Measurements from ENCODE around the gene ORAI1.
"Not testable (repeated sequence)": the region's sequence is repeated elsewhere in the genome, so short reads cannot be mapped to it uniquely, and the experiment has no call there.

The ORAI1 gene

DNA sequence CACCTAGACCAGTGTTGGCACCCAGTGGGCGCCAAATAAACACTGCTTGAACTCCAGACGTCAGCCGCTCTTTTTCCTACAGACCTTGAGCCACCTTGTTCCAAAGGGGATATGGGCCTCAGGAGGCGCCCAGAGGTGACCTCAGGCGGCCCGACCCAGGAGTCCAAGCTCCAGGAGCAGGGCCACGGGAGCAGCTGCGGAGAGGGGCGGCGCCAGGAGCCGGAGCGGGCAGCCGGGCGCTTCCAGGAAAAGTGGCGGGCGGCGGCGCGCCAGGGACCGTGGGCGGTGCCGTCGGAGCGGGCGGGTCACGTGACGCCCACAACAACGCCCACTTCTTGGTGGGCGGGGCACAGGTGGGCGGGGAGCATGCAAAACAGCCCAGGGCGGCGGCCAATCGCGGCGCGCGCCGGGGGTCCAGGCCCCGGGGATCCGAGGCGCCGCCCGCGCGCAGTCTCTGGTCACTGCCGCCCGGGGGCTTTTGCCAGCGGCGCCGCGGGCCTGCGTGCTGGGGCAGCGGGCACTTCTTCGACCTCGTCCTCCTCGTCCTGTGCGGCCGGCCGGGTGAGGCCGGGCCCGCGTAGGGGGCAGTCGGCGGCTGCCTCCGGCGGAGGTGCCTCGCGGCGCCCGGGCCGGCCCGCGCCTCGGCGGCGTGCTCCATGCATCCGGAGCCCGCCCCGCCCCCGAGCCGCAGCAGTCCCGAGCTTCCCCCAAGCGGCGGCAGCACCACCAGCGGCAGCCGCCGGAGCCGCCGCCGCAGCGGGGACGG is at the start of gene ORAI1:
ORAI1 (plus strand) TSS at position 444 of the 766 bp plus-strand sequence.
- peak; percentile 95 to 99 for DNase-seq (ENCODE audit: low read depth in 2 of 2)

DNA sequence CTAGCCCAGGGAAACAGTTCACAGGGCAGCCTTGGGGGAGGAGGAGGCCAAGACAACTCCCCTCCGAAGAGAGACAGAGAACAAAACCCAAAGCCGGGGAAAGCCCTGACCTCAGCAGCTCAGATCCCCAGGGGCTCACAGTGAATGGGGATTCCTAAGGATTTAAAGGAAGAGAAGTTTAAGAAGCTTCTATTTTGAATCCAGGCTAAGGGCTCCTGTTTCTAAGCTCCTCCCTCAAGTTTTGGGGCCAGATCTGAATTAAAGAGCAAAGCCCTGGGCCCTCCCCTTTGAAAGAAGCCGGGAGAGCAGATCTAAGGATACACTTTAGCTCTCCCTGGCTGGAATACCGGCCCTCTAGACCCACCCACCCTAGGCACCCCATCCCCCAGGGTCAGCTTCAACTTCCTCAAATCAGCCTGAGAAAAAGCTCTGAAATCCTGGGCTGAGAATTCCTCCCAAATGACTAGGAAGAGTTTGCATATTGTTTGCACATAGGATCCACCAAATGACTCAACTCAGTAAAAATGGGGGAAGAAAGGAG is 49.4 kb upstream of the ORAI1 start:
- no peak for DNase-seq (ENCODE audit: low read depth in 2 of 2)

DNA sequence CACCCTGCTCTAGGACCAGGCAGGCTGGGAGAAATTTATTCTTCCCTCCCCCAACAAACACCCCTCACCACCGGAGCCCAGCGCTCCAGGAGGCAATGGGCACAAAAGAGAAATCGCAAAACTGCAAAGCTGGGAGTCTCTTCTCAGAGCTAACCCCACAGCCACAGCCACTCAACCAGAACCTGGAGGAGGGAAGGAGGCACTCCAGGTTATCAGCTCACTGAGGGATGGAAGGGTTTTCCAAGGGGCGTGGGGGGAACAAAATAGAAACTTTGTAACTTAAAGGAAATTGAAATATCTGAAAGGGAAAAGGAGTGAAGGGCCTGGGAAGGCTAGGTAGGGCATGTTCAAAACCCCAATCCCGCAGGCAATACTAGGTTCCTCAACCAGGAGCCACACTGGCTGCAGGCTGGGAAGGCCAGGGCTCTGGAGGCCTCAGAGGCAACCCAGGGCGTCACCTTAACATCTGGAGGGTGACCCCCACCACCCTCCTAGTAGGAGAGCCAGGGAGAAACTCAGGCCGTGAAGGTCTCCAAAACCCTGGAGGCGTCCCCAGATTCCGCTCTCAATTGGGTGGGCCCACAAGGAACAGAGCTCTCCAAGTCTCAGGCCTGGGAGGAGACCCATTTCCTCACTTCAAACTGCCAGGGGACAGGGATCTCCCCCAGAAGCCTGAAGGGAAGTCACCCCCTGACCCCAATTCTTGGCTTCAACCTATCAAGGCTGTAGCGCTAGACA is 48.7 kb upstream of the ORAI1 start:
- no peak for DNase-seq (ENCODE audit: low read depth in 2 of 2)

DNA sequence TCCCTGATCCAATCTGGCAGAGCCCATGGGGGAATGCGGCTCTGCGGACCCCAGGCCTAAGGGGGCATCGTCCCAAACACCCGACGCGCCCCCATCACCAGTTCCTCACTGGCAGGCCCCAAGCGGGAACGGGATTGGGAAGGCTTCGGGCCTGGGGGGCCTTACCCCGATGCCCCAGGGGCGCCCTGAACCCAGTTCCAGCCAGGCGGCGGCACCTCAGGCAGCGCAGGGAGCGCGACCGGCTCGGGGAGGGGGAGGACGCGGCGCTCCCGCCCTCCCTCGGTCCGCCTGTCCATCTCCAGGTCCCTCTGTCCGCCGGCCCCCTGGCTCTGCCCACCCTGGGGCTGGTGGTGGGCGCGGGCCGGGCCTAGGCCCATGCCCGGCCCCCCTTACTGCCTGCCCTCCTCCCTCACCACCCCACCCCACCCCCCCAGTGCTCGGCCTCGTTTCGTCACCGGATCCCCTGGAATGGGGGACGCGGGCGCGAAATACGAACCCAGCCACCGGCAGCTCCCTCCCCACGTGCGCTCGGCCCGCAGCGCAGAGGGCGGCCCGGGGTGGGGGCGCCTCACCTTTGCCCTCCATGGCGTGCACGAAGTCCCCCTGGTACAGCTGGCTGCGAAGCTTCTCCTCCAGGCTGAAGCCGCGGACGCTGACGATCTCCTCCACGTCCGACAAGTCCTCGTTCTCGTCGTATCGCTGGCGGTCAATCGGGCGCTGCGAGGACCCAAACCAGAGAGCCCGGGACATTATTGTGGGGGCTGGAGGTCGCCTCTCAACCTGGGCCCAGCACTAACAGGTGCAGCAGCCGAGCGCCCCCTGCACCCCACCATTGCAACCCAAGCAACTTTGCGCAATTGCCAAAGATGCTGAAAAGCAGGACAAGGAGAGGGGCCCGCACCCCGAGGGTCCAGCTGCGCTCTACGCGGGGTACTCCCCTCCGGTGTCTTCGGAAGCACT is 47.8 kb upstream of the ORAI1 start:
- DNase-seq (ENCODE audit: low read depth in 2 of 2), result no peak

DNA sequence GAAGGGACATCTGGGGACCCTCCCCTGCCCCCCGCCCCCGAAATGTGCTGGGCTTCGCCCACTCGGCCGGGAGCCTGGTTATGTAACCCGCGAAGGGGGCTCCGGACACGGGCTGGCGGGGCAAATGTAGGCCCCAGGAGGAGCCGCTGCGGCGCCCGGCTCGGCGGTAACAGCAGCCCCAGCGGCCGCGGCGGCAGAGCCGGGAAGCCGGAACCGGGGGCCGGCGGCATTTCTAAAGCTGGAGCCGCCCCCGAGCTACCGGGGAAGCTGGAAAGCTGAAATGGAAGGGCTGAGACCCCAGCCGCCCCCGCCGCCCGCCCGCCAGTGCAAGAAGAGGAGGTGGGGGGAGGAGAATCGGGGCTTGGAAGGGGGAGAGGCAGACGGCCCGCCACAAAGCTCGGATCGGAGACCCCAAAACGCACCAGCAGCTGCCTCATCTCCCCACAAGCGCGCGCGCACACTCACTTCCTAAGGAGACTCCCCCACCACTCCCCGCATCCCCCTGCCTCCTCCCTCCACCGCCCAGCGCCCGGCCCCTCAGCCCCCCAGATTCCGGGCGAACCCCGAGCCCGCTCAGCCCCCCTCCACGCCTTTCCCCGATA is 47.0 kb upstream of the ORAI1 start:
- DNase-seq (ENCODE audit: low read depth in 2 of 2), result peak in 1 of 2 donors; percentile 28

DNA sequence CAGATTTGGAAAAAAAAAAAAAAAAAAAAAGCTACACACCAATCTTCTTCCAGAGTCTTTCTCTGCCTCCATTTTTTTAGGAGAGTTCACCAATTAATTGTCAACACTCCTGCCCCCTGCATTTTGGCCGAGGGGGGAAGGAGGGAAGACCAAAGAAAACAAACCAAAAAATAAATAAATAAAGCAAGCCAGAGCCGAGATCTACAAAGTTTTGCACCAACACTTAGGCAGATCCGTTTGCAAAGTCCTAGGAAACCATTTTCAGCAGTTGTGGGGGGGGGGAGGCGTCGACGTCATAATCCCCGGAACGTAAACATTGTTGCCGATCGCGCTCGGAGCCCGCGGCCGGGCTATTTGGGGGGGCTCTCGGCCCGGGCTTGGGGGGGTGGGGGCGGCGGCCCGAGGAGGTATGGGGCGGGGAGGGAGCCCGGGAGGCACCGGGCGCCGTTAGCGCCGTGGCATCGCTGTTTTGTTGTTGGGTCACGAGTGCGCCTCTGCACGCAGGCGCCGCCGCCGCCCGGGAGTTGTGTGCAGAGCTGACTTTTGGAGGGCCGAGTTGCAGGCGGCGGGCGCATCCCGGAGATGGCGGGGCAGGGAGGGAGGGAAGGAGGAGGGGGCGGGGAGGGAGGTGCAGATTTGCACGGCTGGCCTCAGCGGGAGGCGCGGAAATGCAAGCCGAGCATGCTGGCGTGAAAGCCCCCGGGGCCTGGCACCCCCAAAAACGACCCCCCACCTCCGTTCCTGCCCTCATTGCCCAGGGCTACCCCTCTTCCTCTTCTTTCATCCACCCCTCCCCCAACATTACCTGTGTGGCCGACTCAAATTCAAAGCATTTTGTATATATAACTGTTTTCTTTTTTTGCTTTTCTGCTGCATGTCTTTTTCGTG is 46.1 kb upstream of the ORAI1 start:
- peak; percentile 57 to 63 for DNase-seq (ENCODE audit: low read depth in 2 of 2)

DNA sequence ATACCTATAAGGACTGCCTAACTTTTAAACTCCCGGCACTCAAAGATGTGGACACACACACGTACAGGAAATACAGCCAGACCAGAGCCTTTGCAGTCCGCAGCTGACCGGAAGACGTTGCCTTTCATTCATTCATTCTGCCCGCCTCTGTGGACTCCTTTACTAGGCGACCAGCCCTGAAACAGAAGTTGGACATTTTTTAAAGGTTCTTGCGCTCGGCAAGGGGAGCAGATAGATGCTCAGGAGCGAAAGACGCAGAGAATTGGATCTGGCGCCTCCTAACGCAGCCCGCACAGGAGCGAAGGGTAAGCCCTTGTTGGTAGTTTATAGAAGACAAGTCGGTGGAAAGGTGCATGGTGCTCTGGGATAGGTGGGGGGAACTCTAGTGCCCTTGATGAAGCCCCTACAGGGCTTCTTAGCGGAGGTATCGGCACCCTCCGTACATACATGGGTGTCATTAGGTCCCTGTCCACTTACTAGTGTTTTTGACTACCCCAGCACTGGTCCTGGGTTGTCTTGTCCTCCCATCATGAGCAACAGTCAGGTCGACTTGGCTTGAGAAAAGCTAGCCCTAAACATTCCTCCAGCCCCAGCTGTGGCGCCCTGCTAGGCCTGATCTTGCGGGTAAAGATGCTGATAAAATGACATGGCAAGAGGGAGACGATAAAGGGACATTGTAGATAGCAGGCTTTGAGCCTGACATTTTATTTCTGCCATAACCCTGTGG is 45.2 kb upstream of the ORAI1 start, which contains the start of gene KDM2B:
KDM2B (minus strand) TSS at position 65 of the 727 bp plus-strand sequence. CDS start 112 bp downstream, outside the sequence.
- DNase-seq (ENCODE audit: low read depth in 2 of 2), result no peak

DNA sequence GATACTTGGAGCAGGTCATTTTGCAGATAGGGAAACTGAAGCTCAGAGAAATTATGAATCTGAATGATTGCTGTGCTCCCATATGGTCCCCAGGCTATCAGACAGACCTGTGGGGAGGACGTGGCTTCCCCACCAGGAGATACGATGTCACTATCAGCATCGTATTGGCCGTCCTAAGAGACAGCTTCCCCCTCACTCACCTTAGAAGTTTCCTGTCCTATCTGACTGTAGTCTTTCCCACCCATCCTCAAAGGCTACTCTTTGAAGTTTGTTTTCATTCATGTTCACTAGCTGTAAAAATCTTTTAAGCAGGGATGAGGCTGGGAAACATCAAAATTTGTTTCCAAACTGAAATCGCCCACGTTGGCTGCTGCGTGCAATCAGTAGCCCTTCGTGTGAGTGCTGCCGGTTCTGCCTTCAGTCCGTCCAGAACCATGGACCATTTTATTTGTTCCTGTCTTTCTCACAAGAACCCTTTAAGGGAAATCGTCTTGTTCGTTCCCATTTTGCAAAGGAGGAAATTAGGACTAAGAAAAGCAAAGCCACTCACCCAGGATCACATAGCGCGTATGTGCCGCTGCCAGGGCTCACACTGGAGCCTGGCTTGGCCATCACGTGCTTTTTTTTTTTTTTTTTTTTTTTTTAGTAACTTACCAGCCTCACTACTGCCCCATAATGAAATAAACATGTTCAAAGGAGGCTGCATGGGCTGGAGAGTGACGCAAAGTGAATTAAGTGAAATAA is 44.5 kb upstream of the ORAI1 start:
- no peak for DNase-seq (ENCODE audit: low read depth in 2 of 2)

DNA sequence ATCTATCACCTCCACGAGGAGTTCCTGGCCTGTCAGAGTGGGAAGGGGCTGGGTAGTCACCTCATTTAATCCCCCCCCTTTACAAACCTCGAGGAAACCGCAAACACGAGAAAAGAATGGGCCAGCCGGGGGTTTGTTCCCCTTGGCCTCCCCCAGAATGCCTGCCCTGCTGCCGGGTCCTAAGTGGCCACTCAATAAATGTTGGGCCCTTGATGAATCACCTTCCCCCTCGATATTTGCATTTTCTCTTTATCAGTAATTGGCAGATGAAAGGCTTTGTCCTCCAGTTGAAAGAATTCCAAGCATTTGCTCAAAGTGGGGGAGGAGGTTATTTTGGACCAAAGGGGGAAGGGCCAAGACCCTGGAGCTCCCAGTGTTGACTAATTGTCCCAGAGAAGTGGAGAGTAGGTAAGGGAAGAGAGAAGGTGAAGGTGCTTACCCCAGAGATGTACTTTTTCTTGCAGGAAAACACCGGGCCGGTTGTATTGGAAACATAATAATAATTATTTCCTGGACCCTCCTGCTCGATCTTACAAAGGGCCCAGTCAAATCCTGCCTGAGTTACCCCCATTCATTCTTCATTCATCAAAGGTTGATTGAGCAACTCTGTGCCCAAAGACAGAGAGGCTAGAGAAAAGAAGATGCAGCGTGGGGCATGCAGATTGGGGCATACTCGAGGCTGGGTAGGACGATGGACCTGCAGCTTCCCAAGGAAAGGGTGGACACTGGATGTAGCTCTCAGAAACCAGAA is 43.6 kb upstream of the ORAI1 start:
- DNase-seq (ENCODE audit: low read depth in 2 of 2), result no peak

DNA sequence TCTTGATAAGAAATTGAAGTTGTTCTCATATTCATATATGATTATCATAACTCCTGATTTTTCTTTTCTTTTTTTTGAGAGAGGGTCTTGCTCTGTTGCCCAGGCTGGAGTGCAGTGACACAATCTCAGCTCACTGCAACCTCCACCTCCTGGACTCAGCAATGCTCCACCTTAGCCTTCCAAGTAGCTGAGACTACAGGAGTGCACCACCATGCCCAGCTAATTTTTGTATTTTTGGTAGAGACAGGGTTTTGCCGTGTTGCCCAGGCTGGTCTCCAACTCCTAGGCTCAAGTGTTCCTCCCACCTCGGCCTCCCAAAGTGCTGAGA is 43.0 kb upstream of the ORAI1 start:
- not testable (repeated sequence) for DNase-seq (ENCODE audit: low read depth in 2 of 2)

DNA sequence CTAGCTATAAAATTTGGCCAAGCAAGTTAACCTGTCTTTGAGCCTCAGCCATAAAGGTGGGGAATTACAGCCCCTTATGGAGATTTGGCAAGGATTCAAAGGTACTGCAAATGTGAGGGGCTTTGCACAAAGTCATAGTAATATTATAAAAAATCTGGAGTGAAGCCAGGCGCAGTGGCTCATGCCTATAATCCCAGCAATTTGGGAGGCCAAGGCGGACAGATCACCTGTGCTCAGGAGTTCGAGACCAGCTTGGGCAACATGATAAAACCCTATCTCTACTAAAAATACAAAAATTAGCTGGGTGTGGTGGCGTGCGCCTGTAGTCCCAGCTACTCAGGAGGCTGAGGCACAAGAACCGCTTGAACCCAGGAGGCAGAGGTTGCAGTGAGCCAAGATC is 41.4 kb upstream of the ORAI1 start:
- not testable (repeated sequence) for DNase-seq (ENCODE audit: low read depth in 2 of 2)

DNA sequence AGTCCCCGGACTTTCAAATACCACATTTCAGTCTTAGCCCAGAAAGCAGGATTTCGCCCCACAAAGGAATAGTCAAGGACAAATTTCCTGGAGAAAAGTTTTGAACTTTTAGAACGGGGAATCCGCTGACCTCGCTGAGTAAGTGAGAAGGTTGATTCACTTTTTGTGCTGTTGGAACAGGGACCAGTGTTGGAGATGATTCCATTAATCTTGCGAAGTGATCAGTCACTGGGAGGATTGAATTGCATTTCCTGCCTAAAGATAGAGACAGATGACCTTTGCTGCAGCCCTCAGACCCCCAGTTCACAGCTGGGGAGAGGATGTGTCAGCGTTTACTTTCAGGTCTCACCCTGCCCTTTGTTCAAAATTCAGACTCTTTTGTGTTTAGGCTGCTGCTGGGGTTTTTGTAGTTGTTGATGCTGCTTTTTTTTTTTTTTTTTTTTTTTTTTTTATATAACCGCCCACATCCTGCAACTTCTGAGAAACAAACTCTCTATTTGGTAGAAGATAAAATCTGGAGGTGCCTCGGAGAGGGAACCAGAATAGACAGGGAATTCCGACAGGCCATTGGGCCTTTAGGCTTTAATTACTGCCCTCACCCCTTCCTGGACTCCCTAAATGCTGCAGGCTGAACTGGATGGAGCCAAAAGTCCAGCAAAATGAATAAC is 35.7 kb upstream of the ORAI1 start:
- peak; percentile 39 to 48 for DNase-seq (ENCODE audit: low read depth in 2 of 2)

DNA sequence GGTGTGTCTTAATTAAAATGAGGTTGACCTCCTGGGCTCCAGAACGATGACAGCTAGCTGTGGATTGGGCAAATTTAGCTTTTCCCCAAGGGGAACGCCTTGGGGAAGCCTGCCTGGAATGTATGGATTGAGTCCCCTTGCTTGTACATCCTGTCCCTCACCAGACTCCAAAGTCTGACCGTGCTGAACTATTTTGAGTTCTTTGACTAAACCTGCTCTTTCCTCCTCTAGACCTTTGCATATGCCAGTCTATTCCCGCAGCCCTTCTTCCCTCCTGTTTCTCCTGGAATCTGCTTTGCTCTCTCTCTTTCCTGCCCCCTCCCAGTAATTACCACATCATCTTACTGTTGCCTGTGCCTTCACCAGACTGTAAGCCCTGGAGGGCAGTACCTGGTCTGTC is 34.0 kb upstream of the ORAI1 start:
- no peak for DNase-seq (ENCODE audit: low read depth in 2 of 2)

DNA sequence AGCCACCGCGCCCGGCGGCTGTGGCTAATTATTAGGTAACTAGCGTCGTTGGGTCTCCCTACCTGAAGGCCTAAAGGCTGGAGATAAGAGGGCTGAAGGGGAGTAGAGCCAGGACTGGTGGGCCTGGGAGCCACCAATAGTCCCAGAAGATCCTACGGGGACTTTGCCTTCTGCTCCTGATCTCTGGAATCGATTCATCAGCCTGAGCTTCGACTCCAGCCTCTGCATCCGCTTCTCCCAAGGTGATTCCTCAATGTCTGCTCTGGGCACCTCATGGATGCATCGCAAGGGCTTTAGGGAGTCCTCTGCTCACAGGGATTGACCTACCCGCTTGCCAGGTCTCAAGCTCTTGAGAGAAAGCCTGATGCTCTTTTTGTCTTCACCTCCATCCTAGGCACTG is 30.8 kb upstream of the ORAI1 start:
- DNase-seq (ENCODE audit: low read depth in 2 of 2), result no peak

DNA sequence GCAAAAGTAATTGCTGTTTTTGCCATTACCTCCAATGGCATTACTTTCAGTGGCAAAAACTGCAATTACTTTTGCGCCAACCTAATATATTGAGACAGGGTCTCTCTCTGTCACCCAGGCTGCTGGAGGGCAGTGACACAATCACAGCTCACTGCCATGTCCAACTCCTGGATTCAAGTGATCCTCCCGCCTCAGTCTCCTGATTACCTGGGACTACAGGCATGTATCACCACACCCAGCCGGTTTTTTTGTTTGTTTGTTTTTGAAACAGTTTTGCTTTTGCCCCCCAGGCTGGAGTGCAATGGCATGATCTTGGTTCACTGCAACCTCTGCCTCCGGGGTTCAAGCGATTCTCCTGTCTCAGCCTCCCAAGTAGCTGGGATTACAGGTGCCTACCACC is 29.8 kb upstream of the ORAI1 start:
- no peak for DNase-seq (ENCODE audit: low read depth in 2 of 2)

DNA sequence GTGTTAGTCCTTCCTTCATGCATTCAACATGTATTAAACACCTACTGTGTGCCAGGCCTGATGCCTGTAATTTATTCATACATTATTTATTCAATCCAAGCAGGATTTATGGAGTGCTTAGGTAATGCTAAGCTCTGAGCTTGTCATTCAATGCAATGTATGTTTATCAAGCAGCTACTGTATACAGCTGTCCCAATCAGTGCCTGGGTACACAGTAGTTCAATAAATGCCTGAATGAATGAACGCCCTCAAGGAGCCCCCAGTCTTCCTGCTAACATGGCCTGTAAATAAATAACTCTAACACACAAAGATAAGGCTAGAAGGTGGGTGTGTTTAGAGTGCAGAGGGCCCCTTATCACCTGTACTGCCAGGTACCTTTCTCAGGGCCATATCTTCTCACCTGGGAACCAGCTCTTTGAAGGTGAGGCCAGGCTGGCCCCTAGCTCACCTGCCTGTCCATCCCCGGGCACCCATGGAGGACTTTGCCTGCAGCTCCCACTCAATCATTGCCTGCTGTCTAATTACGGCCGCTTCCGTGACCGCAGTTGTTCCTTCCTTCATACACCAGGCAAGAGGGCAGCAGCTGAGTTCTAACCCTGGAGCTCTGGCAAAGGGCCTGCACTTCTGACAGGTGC is 25.5 kb upstream of the ORAI1 start:
- DNase-seq (ENCODE audit: low read depth in 2 of 2), result no peak

DNA sequence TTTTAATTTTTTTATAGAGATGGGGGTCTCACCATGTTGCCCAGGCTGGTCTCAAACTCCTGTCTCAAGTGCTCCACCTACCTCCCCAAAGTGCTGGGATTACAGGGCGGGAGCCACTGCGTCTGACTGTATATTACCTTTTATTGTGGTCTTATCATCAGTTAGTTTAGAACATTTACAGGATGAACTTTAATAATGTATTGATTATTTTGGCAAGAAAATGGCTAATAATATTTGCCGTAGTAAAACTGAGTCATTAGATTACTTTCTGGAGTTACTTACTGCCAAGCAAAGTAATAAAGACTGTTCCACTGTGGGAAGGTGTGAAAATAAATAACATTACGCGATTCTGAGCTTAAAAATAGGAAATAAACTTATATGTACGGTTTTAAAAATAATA is 23.6 kb upstream of the ORAI1 start:
- no peak for DNase-seq (ENCODE audit: low read depth in 2 of 2)
